G401.6 (cell line): Measurements from ENCODE around the gene C1orf53.
"Not testable (repeated sequence)": the region's sequence is repeated elsewhere in the genome, so short reads cannot be mapped to it uniquely, and the experiment has no call there.

ENCODE experiments used
- FAIRE-seq: peaks from 2 replicates; lab custom pipeline; 2012; peaks lifted over from hg19 to GRCh38; lab: Jason Lieb, UNC

C1orf53 gene

GRCh38 chr1:197902454-197903195 lies at the start of gene C1orf53:
Gene C1orf53, plus strand, starts transcription at chr1:197902630. Its CDS starts 20 bp downstream, at chr1:197902650.
- FAIRE-seq = no peak

GRCh38 chr1:197855751-197856150 lies 46.7 kb upstream of the C1orf53 start:
- FAIRE-seq = not testable (repeated sequence)

- FAIRE-seq = no peak
Measured at GRCh38 chr1:197857477-197857876, 45.0 kb upstream of the C1orf53 start.

- FAIRE-seq = no peak
Measured at GRCh38 chr1:197859024-197859423, 43.4 kb upstream of the C1orf53 start.

- FAIRE-seq = no peak
Measured at GRCh38 chr1:197862221-197862620, 40.2 kb upstream of the C1orf53 start.

- no peak for FAIRE-seq
Measured at GRCh38 chr1:197862671-197863070, 39.8 kb upstream of the C1orf53 start.

- no peak for FAIRE-seq
Measured at GRCh38 chr1:197865809-197866208, 36.6 kb upstream of the C1orf53 start.

GRCh38 chr1:197868751-197869489 lies 33.5 kb upstream of the C1orf53 start:
- FAIRE-seq = no peak

- FAIRE-seq = no peak
Measured at GRCh38 chr1:197869490-197870077, 32.8 kb upstream of the C1orf53 start.

GRCh38 chr1:197876894-197877293 lies 25.5 kb upstream of the C1orf53 start:
- FAIRE-seq = no peak

- FAIRE-seq = not testable (repeated sequence)
Measured at GRCh38 chr1:197880385-197880784, 22.0 kb upstream of the C1orf53 start.

GRCh38 chr1:197882241-197882640 lies 20.2 kb upstream of the C1orf53 start:
- not testable (repeated sequence) for FAIRE-seq

- FAIRE-seq = no peak
Measured at GRCh38 chr1:197884173-197884572, 18.3 kb upstream of the C1orf53 start.

GRCh38 chr1:197890936-197891335 lies 11.5 kb upstream of the C1orf53 start:
- no peak for FAIRE-seq

- FAIRE-seq = no peak
Measured at GRCh38 chr1:197892684-197893083, 9.7 kb upstream of the C1orf53 start.

- FAIRE-seq = no peak
Measured at GRCh38 chr1:197896301-197896700, 6.1 kb upstream of the C1orf53 start.

- FAIRE-seq = no peak
Measured at GRCh38 chr1:197899037-197899436, 3.4 kb upstream of the C1orf53 start.

- no peak for FAIRE-seq
Measured at GRCh38 chr1:197902131-197902453, 338 bp upstream of the C1orf53 start.

GRCh38 chr1:197903196-197903514 lies 725 bp downstream of the C1orf53 start:
- no peak for FAIRE-seq

- no peak for FAIRE-seq
Measured at GRCh38 chr1:197904126-197904787, 1.8 kb downstream of the C1orf53 start.

- FAIRE-seq = no peak
Measured at GRCh38 chr1:197905699-197906351, 3.4 kb downstream of the C1orf53 start.

GRCh38 chr1:197907846-197908616 lies 5.6 kb downstream of the C1orf53 start:
- no peak for FAIRE-seq
